GM12865 (cell line): ENCODE measurements around the gene BPIFB1.

Source experiments
- DNase-seq: peaks from one replicate; pipeline ENCODE4 v3.0.0; 2010; ENCODE audit warnings: low read depth
- H3K4me3 ChIP-seq: 2 replicates; pipeline ENCODE4 v1.5.1; 2011; ENCODE audit warnings: mild to moderate bottlenecking, low read depth, low read length, control low read depth
- TF ChIP-seq, protein P1 (sequence below): IDR thresholded peaks from 2 replicates; pipeline ENCODE4 v1.5.1; 2011; ENCODE audit warnings: low read length, control low read depth, low read depth, inconsistent platforms; ENCODE audit not compliant: insufficient read depth; ENCODE audit errors: missing control alignments

Gene BPIFB1

DNA sequence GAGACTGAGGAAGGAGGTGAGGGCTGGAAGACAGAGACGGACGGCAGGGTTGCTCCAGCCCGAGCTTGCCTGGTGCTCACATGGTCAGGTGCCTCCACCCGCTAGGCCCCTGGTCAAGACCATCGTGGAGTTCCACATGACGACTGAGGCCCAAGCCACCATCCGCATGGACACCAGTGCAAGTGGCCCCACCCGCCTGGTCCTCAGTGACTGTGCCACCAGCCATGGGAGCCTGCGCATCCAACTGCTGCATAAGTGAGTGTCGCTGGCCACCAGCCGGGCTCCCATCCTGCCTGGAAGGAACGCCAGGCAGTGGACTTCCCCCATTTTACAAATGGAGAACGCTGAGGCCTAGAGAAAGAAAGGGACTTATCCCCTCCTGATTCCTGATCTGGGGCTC lies 7.8 kb downstream of the BPIFB1 start:
- no peak overlapping the region for H3K4me3 ChIP-seq
- TF ChIP-seq, protein P1, sequence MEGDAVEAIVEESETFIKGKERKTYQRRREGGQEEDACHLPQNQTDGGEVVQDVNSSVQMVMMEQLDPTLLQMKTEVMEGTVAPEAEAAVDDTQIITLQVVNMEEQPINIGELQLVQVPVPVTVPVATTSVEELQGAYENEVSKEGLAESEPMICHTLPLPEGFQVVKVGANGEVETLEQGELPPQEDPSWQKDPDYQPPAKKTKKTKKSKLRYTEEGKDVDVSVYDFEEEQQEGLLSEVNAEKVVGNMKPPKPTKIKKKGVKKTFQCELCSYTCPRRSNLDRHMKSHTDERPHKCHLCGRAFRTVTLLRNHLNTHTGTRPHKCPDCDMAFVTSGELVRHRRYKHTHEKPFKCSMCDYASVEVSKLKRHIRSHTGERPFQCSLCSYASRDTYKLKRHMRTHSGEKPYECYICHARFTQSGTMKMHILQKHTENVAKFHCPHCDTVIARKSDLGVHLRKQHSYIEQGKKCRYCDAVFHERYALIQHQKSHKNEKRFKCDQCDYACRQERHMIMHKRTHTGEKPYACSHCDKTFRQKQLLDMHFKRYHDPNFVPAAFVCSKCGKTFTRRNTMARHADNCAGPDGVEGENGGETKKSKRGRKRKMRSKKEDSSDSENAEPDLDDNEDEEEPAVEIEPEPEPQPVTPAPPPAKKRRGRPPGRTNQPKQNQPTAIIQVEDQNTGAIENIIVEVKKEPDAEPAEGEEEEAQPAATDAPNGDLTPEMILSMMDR, result no peak
- no peak for DNase-seq

DNA sequence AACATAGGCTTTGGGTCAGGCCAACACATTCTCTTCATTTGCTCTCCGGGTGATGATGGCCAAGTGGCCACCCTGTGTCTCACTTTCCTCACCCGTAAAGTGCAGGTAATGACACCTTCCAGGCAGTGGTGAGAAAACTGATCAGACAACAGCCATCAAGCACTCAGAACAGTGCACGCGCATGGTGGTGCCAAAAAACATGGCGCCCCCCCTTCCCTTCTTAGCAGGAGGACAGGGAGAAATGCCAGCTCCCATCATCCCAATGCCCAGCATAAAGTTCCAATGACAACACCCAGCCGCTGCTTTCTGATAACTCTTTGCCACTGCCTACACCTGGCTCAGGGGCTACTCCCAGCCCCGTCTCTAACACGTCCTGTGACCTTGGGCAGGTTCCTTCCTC lies 8.4 kb downstream of the BPIFB1 start:
- DNase-seq, result no peak

DNA sequence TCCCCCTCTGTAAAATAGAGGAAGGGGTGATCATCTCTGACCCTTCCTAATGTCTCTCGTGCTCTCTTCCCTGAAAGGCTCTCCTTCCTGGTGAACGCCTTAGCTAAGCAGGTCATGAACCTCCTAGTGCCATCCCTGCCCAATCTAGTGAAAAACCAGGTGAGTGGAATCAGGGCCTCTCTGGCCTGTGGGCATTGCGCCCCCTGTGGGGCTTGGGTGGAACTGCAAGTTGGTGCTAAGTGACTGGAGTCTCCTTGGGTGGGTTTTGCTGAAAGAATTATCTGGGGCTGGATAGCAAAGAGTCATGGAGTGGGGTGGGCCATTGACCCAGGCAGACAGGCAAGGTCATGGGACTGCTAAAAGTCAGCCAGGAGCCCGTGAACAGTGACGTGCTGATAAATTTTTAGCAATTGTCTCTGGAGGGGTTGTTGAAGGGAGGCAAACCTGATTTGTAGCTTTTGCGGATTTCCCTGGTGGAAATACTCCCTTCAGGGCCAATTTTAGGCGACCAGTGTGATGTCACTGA lies 8.9 kb downstream of the BPIFB1 start:
- TF ChIP-seq, protein P1, result peak; percentile 98
- DNase-seq, result peak; percentile 59

More for the DNA sequence above, 8.4 kb downstream of the BPIFB1 start:
- TF ChIP-seq, protein P1, result no peak
- H3K4me3 ChIP-seq, result no peak overlapping the region

DNA sequence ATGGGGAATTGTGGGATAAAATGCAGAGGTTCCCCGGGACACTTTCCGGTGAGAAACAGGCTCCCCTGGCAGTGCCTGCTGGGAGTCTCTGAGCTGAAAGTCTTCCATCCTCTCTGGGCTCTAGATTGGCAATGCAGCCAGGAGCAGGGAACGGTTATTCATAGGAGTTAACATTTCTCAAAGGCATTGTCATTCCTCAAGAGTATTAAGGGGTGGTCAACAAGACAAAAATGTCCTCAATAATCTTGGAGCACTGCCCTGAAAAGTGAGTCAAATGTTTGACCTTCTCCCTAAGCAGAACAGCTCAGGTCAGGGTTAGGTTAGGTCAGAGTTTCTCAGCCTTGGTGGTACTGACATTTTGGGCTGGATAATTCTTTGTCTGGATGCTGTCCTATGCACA lies 13.2 kb downstream of the BPIFB1 start:
- no peak overlapping the region for H3K4me3 ChIP-seq
- TF ChIP-seq, protein P1, result no peak
- no peak for DNase-seq

More for the DNA sequence above, 8.9 kb downstream of the BPIFB1 start:
- no peak overlapping the region for H3K4me3 ChIP-seq

DNA sequence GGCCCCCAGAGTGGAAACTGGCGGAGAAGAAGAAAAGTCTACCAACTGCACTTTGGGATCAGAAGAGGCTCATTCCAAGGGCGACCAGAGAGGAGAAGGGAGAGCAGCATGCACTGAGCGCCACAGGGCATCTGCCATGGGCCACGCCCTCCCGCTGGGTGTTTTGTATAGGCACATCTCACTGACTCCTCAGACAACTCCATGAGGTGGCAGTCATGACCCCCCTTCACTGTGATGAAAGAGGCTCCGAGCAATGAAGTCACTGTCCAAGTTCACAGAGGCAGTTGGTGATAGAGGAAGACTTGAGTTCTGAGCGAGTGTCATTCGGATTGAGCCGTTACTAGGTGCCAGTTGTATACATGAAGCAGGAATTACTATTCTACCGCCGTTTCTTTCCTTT lies 15.4 kb downstream of the BPIFB1 start:
- no peak for DNase-seq
- no peak overlapping the region for H3K4me3 ChIP-seq
- TF ChIP-seq, protein P1, result no peak

DNA sequence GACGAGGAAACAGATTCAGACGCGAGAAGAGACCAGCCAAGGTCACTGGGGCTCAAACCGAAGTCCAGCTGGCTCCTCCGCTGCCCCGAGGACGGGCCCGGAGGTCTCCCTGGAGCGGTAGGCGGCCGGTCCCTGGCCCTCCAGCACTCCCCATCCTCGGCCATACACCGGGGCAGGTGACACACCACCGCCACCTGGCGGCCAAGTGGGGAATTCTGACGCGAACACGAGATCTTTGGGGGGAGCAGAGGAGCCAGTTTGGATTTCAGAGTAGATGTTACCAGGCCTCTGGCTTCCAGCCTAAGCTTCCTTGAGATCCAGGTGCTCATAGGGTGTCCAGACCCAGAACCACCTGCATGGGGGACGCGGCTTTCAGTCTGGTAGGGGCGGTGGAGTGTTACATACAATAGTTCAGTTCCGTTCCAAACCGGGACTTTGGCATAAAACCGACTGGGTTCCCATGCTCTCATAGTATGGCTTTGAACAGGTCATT lies 16.1 kb downstream of the BPIFB1 start:
- peak; percentile 68 for DNase-seq
- no peak overlapping the region for H3K4me3 ChIP-seq
- TF ChIP-seq, protein P1, result peak; percentile 96
